ENCODE measurements around the gene ADH5.

The ADH5 gene

DNA sequence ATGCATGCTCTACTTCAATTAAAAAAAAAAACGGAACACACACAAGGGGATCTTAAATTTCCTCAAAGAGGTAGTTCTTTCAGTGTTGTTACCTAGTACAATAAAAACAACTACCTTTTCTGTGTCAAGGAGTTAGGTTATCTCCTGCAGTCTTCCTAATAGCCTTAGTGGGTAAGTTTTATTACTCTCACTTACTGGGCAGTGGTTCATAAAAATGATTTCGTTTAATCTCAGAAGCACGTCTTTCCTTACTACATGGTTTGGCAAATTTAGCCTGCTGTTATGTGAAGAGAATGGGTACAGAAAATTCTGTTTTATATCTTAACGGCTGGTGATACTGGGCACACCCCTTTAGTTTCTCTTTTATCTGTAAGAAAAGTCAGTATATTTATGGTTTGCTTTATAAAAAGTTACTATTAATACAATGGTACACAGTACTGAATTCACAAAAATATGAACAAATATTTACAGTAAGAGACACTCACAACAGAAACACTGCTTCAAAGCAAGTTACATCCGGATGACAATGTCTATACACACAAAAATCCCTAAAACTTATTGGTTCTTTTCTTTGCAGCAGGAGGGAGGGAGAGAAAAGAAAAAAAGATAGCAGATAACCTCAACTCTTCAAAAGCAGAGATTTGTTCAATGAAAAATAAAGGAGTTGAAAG, 8.8 kb downstream of the ADH5 start:
- Histone ChIP-seq H3K4me3 (ENCODE audit: low read length) (no peak overlapping the region), H3F3A (ENCODE audit: control insufficient read depth, insufficient read depth) (0 out of 2 replicates have a peak, but pooled peaks cover 2% of the 10 kb centered on the region), H3K9me3 (ENCODE audit: control insufficient read depth, insufficient read depth, low read length) (no peaks in the 10 kb centered on the region), H3K36me3 (ENCODE audit: control insufficient read depth, low read length) (peaks cover 81% of the 10 kb centered on the region), H4K20me1 (ENCODE audit: control insufficient read depth, insufficient read depth, low read depth, low read length) (no peaks in the 10 kb centered on the region), H3K9me2 (replicated peaks; ENCODE audit: control insufficient read depth, low read length) (no peaks in the 10 kb centered on the region), H3K4me2 (ENCODE audit: low read length) (no peak overlapping the region), H3K4me1 (ENCODE audit: control insufficient read depth, low read length) (no peaks in the 10 kb centered on the region), H3K79me2 (ENCODE audit: control insufficient read depth, low read length) (no peaks in the 10 kb centered on the region), H3K27ac (ENCODE audit: low read depth, low read length) (no peak overlapping the region), H3K27me3 (ENCODE audit: control insufficient read depth, low read length) (no peaks in the 10 kb centered on the region)
- no peak for TF ChIP-seq CTCF (IDR thresholded peaks at IDR 0.05; ENCODE audit: low read depth, low read length, poor library complexity, severe bottlenecking)
- no peak for TF ChIP-seq EZH2phosphoT487 (IDR thresholded peaks at IDR 0.05; ENCODE audit: borderline replicate concordance, low read length)

- TF ChIP-seq EZH2phosphoT487 (IDR thresholded peaks at IDR 0.05; ENCODE audit: borderline replicate concordance, low read length) (no peak), CTCF (IDR thresholded peaks at IDR 0.05; ENCODE audit: low read depth, low read length, poor library complexity, severe bottlenecking) (no peak)
- H3K36me3 ChIP-seq (ENCODE audit: control insufficient read depth, low read length) = peaks cover 80% of the 10 kb centered on the region
These were observed 9.5 kb downstream of the ADH5 start for GRCh38 chr4:99078931-99079624.

DNA sequence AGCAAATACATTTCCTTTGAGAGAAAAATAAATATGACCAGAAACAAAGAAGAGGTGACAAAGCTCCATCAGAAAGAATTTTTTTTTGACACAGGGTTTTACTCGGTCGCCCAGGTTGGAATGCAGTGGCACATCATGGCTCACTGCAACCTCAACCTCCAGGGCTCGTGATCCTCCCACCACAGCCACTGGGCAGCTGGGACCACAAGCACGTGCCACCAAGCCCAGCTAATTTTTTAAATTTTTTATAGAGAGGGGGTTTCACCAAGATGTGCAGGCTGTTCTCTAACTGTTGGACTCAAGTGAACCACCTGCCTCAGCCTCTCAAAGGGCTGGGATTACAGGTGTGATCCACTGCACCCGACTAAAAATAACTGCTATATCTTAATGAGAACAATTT, 10.3 kb downstream of the ADH5 start:
- no peaks in the 10 kb centered on the region for H3K79me2 ChIP-seq (ENCODE audit: control insufficient read depth, low read length)
- H3K27ac ChIP-seq (ENCODE audit: low read depth, low read length) = no peak overlapping the region
- H3K27me3 ChIP-seq (ENCODE audit: control insufficient read depth, low read length) = no peaks in the 10 kb centered on the region
- H4K20me1 ChIP-seq (ENCODE audit: control insufficient read depth, insufficient read depth, low read depth, low read length) = no peaks in the 10 kb centered on the region
- H3K4me3 ChIP-seq (ENCODE audit: low read length) = no peak overlapping the region
- TF ChIP-seq CTCF (IDR thresholded peaks at IDR 0.05; ENCODE audit: low read depth, low read length, poor library complexity, severe bottlenecking) (no peak), EZH2phosphoT487 (IDR thresholded peaks at IDR 0.05; ENCODE audit: borderline replicate concordance, low read length) (no peak)
- H3F3A ChIP-seq (ENCODE audit: control insufficient read depth, insufficient read depth) = 0 out of 2 replicates have a peak, but pooled peaks cover 2% of the 10 kb centered on the region
- H3K36me3 ChIP-seq (ENCODE audit: control insufficient read depth, low read length) = peaks cover 81% of the 10 kb centered on the region
- no peaks in the 10 kb centered on the region for H3K9me3 ChIP-seq (ENCODE audit: control insufficient read depth, insufficient read depth, low read length)
- H3K4me1 ChIP-seq (ENCODE audit: control insufficient read depth, low read length) = no peaks in the 10 kb centered on the region
- no peak overlapping the region for H3K4me2 ChIP-seq (ENCODE audit: low read length)
- no peaks in the 10 kb centered on the region for H3K9me2 ChIP-seq (replicated peaks; ENCODE audit: control insufficient read depth, low read length)

More at GRCh38 chr4:99078931-99079624, 9.5 kb downstream of the ADH5 start:
- Histone ChIP-seq H3K9me2 (replicated peaks; ENCODE audit: control insufficient read depth, low read length) (no peaks in the 10 kb centered on the region), H3K4me2 (ENCODE audit: low read length) (no peak overlapping the region), H3K4me1 (ENCODE audit: control insufficient read depth, low read length) (no peaks in the 10 kb centered on the region), H3K79me2 (ENCODE audit: control insufficient read depth, low read length) (no peaks in the 10 kb centered on the region), H3K27me3 (ENCODE audit: control insufficient read depth, low read length) (no peaks in the 10 kb centered on the region), H4K20me1 (ENCODE audit: control insufficient read depth, insufficient read depth, low read depth, low read length) (no peaks in the 10 kb centered on the region), H3K27ac (ENCODE audit: low read depth, low read length) (no peak overlapping the region), H3F3A (ENCODE audit: control insufficient read depth, insufficient read depth) (0 out of 2 replicates have a peak, but pooled peaks cover 2% of the 10 kb centered on the region), H3K9me3 (ENCODE audit: control insufficient read depth, insufficient read depth, low read length) (no peaks in the 10 kb centered on the region), H3K4me3 (ENCODE audit: low read length) (no peak overlapping the region)
